H9 (cell line): ENCODE measurements around the gene C1QTNF3. TPM values are rescaled to one million over a fixed set of nuclear protein-coding genes. Genes with fewer than 3 reads are reported as not detected.

Experiments
- DNase-seq: peaks from one replicate; pipeline ENCODE4 v3.0.0-alpha.2; 2017
- H2AFZ ChIP-seq: one replicate; pipeline ENCODE4 v1.6.1; 2013; ENCODE audit warnings: mild to moderate bottlenecking, low read length, control low read depth, moderate library complexity
- H2AK5ac ChIP-seq: 2 replicates; pipeline ENCODE4 v1.6.1; 2013; ENCODE audit warnings: low read length, control low read depth, mixed read lengths; ENCODE audit not compliant: insufficient read length
- H2BK120ac ChIP-seq: one replicate; pipeline ENCODE4 v1.6.1; 2013; ENCODE audit warnings: low read depth, mild to moderate bottlenecking, low read length, control low read depth, inconsistent platforms; ENCODE audit not compliant: poor library complexity, severe bottlenecking
- H2BK12ac ChIP-seq: 2 replicates; pipeline ENCODE4 v1.6.1; 2013; ENCODE audit warnings: low read length, control low read depth, mixed read lengths, low read depth; ENCODE audit not compliant: insufficient read length
- H2BK15ac ChIP-seq: 2 replicates; pipeline ENCODE4 v1.6.1; 2013; ENCODE audit warnings: low read depth, low read length, control low read depth
- H2BK20ac ChIP-seq: one replicate; pipeline ENCODE4 v1.6.1; 2013; ENCODE audit warnings: low read depth, mild to moderate bottlenecking, low read length, control low read depth, inconsistent platforms; ENCODE audit not compliant: poor library complexity, severe bottlenecking
- H2BK5ac ChIP-seq: 2 replicates; pipeline ENCODE4 v1.6.1; 2013; ENCODE audit warnings: low read length, control low read depth, mixed read lengths; ENCODE audit not compliant: insufficient read length
- H3K14ac ChIP-seq: 2 replicates; pipeline ENCODE4 v1.6.1; 2013; ENCODE audit warnings: low read length, control low read depth; ENCODE audit not compliant: insufficient read depth
- H3K18ac ChIP-seq: 2 replicates; pipeline ENCODE4 v1.6.1; 2013; ENCODE audit warnings: low read depth, mild to moderate bottlenecking, mixed read lengths, low read length, control low read depth; ENCODE audit not compliant: insufficient read length
- H3K23ac ChIP-seq: 2 replicates; pipeline ENCODE4 v1.6.1; 2013; ENCODE audit warnings: low read length, control low read depth, mixed read lengths, low read depth; ENCODE audit not compliant: insufficient read length
- H3K23me2 ChIP-seq: 2 replicates; pipeline ENCODE4 v1.6.1; 2013; ENCODE audit warnings: low read depth, mild to moderate bottlenecking, mixed read lengths, low read length, control low read depth; ENCODE audit not compliant: insufficient read length, poor library complexity, severe bottlenecking
- H3K27ac ChIP-seq: 2 replicates; pipeline ENCODE4 v1.5.1; 2013; ENCODE audit warnings: low read length, control low read depth, mixed read lengths, low read depth; ENCODE audit not compliant: insufficient read length
- H3K27me3 ChIP-seq: 2 replicates; pipeline ENCODE4 v1.6.1; 2013; ENCODE audit warnings: low read length, control low read depth, inconsistent platforms; ENCODE audit not compliant: insufficient read depth
- H3K4ac ChIP-seq: 2 replicates; pipeline ENCODE4 v1.6.1; 2013; ENCODE audit warnings: low read depth, mild to moderate bottlenecking, control low read depth, inconsistent platforms, low read length, moderate library complexity
- H3K4me1 ChIP-seq: 2 replicates; pipeline ENCODE4 v1.6.1; 2013; ENCODE audit warnings: low read length, control low read depth, inconsistent platforms; ENCODE audit not compliant: insufficient read depth
- H3K4me2 ChIP-seq: 2 replicates; pipeline ENCODE4 v1.6.1; 2013; ENCODE audit warnings: low read length, control low read depth, mixed read lengths; ENCODE audit not compliant: insufficient read length, insufficient read depth
- H3K56ac ChIP-seq: 2 replicates; pipeline ENCODE4 v1.6.1; 2013; ENCODE audit warnings: low read depth, mild to moderate bottlenecking, mixed read lengths, low read length, control low read depth; ENCODE audit not compliant: insufficient read length
- H3K79me1 ChIP-seq: 2 replicates; pipeline ENCODE4 v1.6.1; 2013; ENCODE audit warnings: low read depth, mild to moderate bottlenecking, moderate library complexity, low read length, control low read depth, inconsistent platforms; ENCODE audit not compliant: insufficient read depth, poor library complexity, severe bottlenecking
- H3K79me2 ChIP-seq: 2 replicates; pipeline ENCODE4 v1.6.1; 2013; ENCODE audit warnings: low read length, control low read depth, inconsistent platforms; ENCODE audit not compliant: insufficient read depth
- H3K9ac ChIP-seq: 2 replicates; pipeline ENCODE4 v1.6.1; 2013; ENCODE audit warnings: low read length, control low read depth, mixed read lengths; ENCODE audit not compliant: insufficient read length; ENCODE audit errors: extremely low read depth
- H3K9me3 ChIP-seq: one replicate; pipeline ENCODE4 v1.6.1; 2013; ENCODE audit warnings: low read depth, low read length, inconsistent platforms; ENCODE audit not compliant: control insufficient read depth
- H3T11ph ChIP-seq: one replicate; pipeline ENCODE4 v1.6.1; 2013; ENCODE audit warnings: mild to moderate bottlenecking, low read length, control low read depth, inconsistent platforms
- H4K20me1 ChIP-seq: one replicate; pipeline ENCODE4 v1.6.1; 2013; ENCODE audit not compliant: control insufficient read depth, insufficient read length, insufficient read depth
- H4K5ac ChIP-seq: 2 replicates; pipeline ENCODE4 v1.6.1; 2013; ENCODE audit warnings: low read depth, mild to moderate bottlenecking, mixed read lengths, low read length, control low read depth; ENCODE audit not compliant: insufficient read length
- H4K8ac ChIP-seq: replicated peaks from 2 replicates; pipeline ENCODE4 v1.6.1; 2013; ENCODE audit warnings: low read length, control low read depth, mixed read lengths, low read depth; ENCODE audit not compliant: insufficient read length
- H4K91ac ChIP-seq: 2 replicates; pipeline ENCODE4 v1.6.1; 2013; ENCODE audit warnings: low read depth, mild to moderate bottlenecking, moderate library complexity, mixed read lengths, low read length, control low read depth; ENCODE audit not compliant: insufficient read length
- H3K27ac Mint-ChIP-seq, 3 experiments: 2 replicates in 2 of 3; 3 replicates in 1 of 3; pipeline ENCODE4 v1.8.0; 2020 to 2021; ENCODE audit warnings: mixed read lengths in 3 of 3, mild to moderate bottlenecking in 1 of 3, moderate library complexity in 1 of 3
- H3K27me3 Mint-ChIP-seq: 2 replicates; pipeline ENCODE4 v1.8.0; 2021; ENCODE audit warnings: low read depth, mild to moderate bottlenecking, moderate library complexity, mixed read lengths
- H3K36me3 Mint-ChIP-seq, 3 experiments: 2 replicates in 2 of 3; 3 replicates in 1 of 3; pipeline ENCODE4 v1.8.0; 2020 to 2021; ENCODE audit warnings: low read depth in 3 of 3, mixed read lengths in 3 of 3; ENCODE audit not compliant: insufficient read depth in 1 of 3
- H3K4me1 Mint-ChIP-seq, 2 experiments: 2 replicates each; pipeline ENCODE4 v1.8.0; 2020; ENCODE audit warnings: mixed read lengths in 2 of 2
- H3K4me3 Mint-ChIP-seq, 2 experiments: 2 replicates in 1 of 2; 3 replicates in 1 of 2; pipeline ENCODE4 v1.8.0; 2020 to 2021; ENCODE audit warnings: mild to moderate bottlenecking in 2 of 2, mixed read lengths in 2 of 2, moderate library complexity in 1 of 2
- H3K9me3 Mint-ChIP-seq, 2 experiments: 2 replicates in 1 of 2; 3 replicates in 1 of 2; pipeline ENCODE4 v1.8.0; 2020; ENCODE audit warnings: mild to moderate bottlenecking in 2 of 2, mixed read lengths in 2 of 2, moderate library complexity in 1 of 2
- WGBS: extraction: QIAGEN DNeasy Blood & Tissue Kit; methylation state at CpG from one replicate; pipeline ENCODE4 v1.1.7; 2013; ENCODE audit warnings: missing lambda C conversion rate, low lambda C conversion rate, mixed read lengths; ENCODE audit not compliant: insufficient read length; ENCODE audit errors: extremely low coverage; 5-methylcytosine and 5-hydroxymethylcytosine counted together
- total RNA-seq: library from RNA; stranded (reverse); gene quantifications from 2 replicates; pipeline ENCODE4 v1.2.1, GENCODE V29; 2021
- TF ChIP-seq, protein P1 (sequence below): fragments of 200-600 bp; sonication (generic); conservative IDR thresholded peaks from 3 replicates; pipeline ENCODE4 v1.8.0; 2021; ENCODE audit warnings: antibody characterized with exemption, mild to moderate bottlenecking

Gene C1QTNF3
- total RNA-seq, 1 experiment from 2014 or later: 1.1 TPM

- Histone ChIP-seq H2BK15ac (no peak overlapping the region), H4K20me1 (no peaks in the 10 kb centered on the region), H3K18ac (no peak overlapping the region), H2AK5ac (no peak overlapping the region), H4K8ac (no peak overlapping the region), H3K4ac (no peak overlapping the region), H4K91ac (no peak overlapping the region), H2BK12ac (no peak overlapping the region), H3K23me2 (no peaks in the 10 kb centered on the region), H3K27ac (no peak overlapping the region), H2BK120ac (no peak overlapping the region), H3K14ac (no peak overlapping the region), H3K56ac (no peak overlapping the region), H3T11ph (no peak overlapping the region), H3K79me2 (no peaks in the 10 kb centered on the region), H2AFZ (no peak overlapping the region), H2BK5ac (no peak overlapping the region), H3K9ac (no peak overlapping the region), H2BK20ac (no peak overlapping the region), H3K9me3 (no peaks in the 10 kb centered on the region), H3K23ac (no peak overlapping the region), H3K79me1 (no peaks in the 10 kb centered on the region), H4K5ac (no peak overlapping the region), H3K27me3 (no peaks in the 10 kb centered on the region), H3K4me1 (no peaks in the 10 kb centered on the region), H3K4me2 (no peak overlapping the region)
- H3K27ac Mint-ChIP-seq: 0 out of 7 replicates have a peak overlapping the region, but pooled peaks of 1 of the 3 experiments have one; percentile 9
- no CpG with 5 or more reads among the region's 4 CpGs for WGBS
- H3K4me1 Mint-ChIP-seq: peaks cover 10 to 18% of the 10 kb centered on the region in 2 experiments; a peak in 3 of 4 replicates
- H3K9me3 Mint-ChIP-seq: no peaks in the 10 kb centered on the region; a peak in 1 of 5 replicates
- no peaks in the 10 kb centered on the region for H3K27me3 Mint-ChIP-seq
- TF ChIP-seq, protein P1, sequence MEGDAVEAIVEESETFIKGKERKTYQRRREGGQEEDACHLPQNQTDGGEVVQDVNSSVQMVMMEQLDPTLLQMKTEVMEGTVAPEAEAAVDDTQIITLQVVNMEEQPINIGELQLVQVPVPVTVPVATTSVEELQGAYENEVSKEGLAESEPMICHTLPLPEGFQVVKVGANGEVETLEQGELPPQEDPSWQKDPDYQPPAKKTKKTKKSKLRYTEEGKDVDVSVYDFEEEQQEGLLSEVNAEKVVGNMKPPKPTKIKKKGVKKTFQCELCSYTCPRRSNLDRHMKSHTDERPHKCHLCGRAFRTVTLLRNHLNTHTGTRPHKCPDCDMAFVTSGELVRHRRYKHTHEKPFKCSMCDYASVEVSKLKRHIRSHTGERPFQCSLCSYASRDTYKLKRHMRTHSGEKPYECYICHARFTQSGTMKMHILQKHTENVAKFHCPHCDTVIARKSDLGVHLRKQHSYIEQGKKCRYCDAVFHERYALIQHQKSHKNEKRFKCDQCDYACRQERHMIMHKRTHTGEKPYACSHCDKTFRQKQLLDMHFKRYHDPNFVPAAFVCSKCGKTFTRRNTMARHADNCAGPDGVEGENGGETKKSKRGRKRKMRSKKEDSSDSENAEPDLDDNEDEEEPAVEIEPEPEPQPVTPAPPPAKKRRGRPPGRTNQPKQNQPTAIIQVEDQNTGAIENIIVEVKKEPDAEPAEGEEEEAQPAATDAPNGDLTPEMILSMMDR: no peak
- DNase-seq: no peak
- no peak overlapping the region for H3K4me3 Mint-ChIP-seq
- H3K36me3 Mint-ChIP-seq: peaks cover 0 to 25% (median 10%) of the 10 kb centered on the region in 3 experiments; a peak in 5 of 7 replicates
Measured at GRCh38 chr5:33999978-34000377, 43.0 kb downstream of the C1QTNF3 start.
